AG09309 (cell line): ENCODE results near the gene PRDM8.

Source experiments
- DNase-seq: peaks from one replicate; pipeline ENCODE4 v3.0.0-alpha.2; 2010; ENCODE audit warnings: low read depth
- H3K4me3 ChIP-seq: 2 replicates; pipeline ENCODE4 v1.5.1; 2011; ENCODE audit warnings: mild to moderate bottlenecking, low read depth, low read length, moderate library complexity; ENCODE audit not compliant: control insufficient read depth
- CTCF ChIP-seq: IDR thresholded peaks from 2 replicates; pipeline ENCODE4 v1.5.1; 2011; ENCODE audit warnings: mild to moderate bottlenecking, low read depth, low read length, inconsistent platforms; ENCODE audit not compliant: insufficient read depth, control insufficient read depth; ENCODE audit errors: missing control alignments

Gene PRDM8

GRCh38 chr4:80188457-80188800 lies 8.9 kb upstream of the PRDM8 start:
- TF ChIP-seq CTCF: no peak
- no peak overlapping the region for H3K4me3 ChIP-seq
- no peak for DNase-seq

DNA sequence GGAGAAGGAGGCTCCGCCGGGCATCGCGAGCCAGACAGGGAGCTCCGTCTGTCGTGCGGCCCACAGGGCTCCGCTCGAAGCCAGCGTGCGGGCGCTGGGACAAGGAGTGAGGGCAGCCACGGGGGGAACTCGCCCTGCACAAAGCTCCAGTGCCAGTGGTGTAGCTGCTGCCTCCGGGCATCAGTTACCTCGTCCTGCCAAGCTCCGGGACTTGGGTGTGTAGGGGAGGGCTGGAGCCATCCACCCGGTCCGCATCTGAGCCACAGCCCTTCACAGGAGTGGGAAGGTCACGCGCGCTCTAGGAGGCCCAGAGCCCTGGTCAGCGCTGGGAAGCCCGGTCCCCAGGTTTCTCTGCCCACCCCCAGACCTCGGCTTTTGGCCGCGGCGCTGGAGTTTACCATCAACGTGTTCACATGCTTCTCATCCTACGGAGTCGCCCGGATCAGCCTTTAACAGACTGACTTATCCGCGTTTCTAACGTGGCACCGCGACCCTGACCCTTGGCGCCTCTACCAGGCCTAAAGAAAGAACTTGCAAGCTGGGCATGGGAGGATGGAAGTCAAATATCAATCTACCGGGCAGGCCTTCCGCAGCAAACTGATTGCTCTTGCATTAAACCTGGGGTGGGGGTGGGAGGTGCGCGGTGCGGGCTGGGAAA lies 8.4 kb upstream of the PRDM8 start:
- H3K4me3 ChIP-seq: no peak overlapping the region
- DNase-seq: no peak
- TF ChIP-seq CTCF: no peak

DNA sequence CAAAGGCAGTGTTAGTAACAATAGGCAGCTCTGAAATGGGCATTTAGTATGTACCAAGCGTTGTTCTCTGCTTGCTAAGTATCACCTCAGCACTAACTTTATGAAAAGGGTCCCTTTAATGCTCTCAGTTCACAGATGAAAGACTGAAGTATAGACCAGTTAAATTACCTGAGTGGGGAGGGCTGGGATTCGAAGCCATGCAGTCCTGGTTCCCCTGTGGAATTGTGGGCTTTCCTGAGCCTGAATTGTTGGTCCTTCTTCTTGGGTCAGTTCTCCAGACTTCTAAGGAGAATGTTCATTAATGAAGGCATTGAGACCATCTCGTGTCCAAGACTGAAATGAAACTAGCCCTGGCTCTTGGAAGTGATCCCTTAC lies 7.7 kb upstream of the PRDM8 start:
- no peak overlapping the region for H3K4me3 ChIP-seq
- no peak for TF ChIP-seq CTCF
- DNase-seq: no peak

DNA sequence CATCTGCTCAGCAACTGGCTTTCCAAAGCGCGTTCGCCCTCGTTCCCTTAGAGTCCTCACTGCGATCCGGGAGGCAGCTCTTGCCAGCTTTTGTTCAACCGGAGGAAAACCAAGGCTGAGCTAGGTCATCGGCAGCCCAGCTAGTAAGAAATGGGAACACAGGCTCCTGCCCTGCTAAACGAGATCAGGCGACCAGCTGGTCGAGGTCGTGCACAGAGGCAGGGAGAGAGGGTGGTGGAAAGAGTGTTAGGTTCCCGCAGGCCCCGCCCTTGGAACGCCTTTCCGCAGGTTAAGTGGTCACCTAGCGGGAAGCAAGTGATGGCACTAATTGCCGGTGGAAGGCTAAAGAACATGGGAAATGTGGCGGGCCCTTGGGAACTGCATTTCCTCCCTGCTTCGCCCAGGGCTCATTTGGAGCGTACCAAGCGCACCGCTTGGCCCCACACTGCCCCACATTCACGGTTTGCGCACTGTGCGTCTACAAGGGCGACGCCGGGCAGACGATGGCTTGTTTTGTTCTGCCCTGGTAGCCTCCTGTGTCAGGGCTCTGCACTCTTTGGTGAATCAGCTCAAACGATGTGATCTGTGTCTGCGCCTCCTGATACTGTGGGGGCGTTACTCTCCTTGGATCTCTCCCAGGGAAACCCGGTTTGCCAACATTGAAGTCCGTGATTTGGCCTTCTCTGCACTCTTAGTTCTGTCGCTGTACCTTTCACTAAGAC lies 7.2 kb upstream of the PRDM8 start:
- no peak for DNase-seq
- no peak overlapping the region for H3K4me3 ChIP-seq
- TF ChIP-seq CTCF: no peak

DNA sequence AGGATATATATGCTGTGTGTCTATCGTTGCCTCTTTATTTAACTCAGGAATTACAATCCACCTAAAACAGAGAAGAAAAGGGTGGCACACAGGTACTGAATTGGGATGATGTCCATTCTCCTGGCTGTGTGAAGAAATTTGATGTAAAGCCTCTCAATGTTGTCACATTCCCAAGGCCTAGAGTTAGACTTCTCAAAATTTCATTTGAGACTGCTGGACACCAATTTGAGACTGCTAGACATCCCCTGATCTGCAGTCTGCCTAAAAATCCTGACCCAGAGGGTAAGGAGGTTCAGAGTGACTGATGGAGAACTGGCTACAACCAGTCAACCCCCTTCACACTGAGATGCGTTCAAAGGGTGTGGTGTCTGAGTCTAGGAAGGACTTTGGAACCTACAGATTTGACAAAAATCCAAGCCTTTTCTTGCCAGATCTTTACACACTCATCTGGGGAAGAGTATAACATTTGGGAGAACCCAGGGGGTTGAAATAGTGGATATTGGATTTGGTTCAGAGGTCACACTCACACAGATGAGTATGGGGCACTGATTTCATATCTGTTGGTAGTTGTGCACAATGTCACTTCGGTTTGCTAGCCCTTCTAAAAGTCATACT lies 4.9 kb upstream of the PRDM8 start:
- no peak for DNase-seq
- no peak overlapping the region for H3K4me3 ChIP-seq
- no peak for TF ChIP-seq CTCF

GRCh38 chr4:80192937-80193336 lies 4.4 kb upstream of the PRDM8 start:
- peak; percentile 76 for DNase-seq
- no peak overlapping the region for H3K4me3 ChIP-seq
- TF ChIP-seq CTCF: no peak
